GM15510 (cell line): ENCODE data around the gene MFSD6L.

Experiments
- POLR2A ChIP-seq: IDR thresholded peaks from 3 replicates; pipeline ENCODE4 v1.6.1; 2011; ENCODE audit warnings: borderline replicate concordance; ENCODE audit not compliant: insufficient read length; ENCODE audit errors: extremely low read depth

Gene MFSD6L, protein sequence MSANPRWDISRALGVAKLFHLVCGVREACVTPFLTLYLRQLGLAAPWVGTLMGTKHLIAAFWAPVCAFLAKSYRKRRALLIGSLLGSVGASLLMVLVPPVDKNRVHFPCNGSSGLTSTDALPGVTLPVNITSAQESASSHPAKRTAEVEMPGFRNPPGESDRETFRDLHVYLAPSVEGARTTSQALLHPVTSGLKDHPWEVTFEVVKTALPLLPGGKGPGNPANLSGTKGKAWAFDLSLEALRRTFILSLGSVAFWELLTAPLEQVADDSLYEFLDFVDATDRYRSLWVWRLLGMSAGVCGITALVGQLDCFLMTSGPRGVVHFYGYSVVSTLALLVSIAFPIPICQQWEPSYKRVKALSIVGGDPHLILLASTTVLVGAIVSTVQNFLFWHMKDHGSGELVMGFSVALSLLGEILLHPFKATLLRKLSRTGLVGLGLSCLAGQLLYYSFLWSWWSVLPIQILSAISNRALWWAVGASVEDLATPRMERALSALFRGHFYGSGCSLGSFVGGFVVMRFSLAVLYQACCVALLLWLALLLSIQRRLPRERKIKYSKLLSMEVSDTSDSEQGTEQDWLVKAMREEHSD

DNA sequence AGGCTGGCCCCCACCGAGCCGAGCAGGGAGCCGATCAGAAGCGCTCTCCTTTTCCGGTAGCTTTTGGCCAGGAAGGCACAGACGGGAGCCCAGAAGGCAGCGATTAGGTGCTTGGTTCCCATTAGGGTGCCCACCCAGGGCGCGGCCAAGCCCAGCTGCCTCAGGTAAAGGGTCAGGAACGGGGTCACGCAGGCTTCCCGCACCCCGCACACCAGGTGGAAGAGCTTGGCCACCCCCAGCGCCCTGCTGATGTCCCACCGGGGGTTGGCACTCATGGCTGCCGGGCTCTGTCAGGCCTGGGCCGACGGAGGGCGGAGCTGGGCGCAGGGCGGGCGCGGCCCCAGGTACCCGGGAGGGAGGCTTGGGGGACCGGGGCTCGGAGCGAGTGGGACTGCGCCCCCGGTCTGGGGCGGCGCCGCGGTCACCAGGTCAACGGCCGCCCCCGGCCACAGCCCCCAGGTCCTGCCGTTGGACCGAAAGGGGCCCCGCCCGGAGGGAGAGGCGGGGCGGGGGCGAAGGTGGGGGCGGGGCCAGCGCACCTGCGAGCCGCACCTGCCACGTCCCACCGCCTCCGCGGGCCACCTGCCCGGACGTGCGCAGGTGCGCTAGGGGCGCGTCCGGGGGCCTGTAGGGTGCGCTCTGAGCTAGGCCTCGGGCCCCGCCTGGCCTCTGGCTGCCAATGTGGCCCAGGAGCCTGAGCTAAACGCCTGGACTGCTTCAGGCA is at the start of gene MFSD6L:
TSS of gene MFSD6L (minus strand) at position 520 of the 724 bp plus-strand sequence. CDS start at position 275, 245 bp downstream.
- TF ChIP-seq POLR2A: no peak

DNA sequence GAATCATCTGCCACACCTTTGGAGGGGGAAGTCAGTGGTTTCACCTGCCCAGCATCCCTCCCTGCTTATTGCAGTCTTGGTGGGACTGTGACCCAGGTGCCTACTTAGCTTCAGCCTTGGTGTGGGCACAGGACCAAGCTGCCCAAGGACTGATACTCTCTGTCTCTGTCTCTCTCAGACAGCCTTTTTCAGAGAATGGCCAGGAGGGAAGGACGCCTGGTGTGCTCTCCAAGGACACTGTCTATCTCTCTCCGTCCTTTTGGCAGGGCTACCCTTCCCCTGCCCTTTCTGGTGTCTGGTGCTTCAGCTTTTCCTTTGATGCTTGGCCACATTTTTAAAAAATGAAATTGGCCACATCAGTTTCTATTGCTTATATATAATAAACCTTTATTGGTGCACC is 48.7 kb upstream of the MFSD6L start:
- no peak for TF ChIP-seq POLR2A

DNA sequence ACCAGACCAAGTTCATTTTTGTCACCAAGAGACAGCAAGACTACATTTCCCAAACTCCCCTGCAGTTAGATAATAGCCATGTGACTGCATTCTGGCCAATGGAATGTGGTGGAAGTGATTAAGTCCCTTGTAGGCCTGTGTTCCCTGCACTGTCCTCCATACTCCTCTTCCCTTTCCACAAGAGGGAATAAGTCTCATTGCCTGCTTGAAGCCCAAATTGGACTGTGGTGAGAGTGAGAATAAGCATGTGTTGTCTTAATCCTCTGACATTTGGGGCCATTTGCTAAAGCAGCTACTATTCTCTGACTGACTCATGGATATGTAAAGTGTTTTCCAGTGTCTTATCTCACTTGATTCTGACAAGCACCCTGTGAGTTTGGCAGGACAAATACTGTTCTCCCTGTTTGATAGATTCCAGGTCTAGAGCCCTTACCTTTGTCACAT is 47.6 kb upstream of the MFSD6L start:
- no peak for TF ChIP-seq POLR2A

DNA sequence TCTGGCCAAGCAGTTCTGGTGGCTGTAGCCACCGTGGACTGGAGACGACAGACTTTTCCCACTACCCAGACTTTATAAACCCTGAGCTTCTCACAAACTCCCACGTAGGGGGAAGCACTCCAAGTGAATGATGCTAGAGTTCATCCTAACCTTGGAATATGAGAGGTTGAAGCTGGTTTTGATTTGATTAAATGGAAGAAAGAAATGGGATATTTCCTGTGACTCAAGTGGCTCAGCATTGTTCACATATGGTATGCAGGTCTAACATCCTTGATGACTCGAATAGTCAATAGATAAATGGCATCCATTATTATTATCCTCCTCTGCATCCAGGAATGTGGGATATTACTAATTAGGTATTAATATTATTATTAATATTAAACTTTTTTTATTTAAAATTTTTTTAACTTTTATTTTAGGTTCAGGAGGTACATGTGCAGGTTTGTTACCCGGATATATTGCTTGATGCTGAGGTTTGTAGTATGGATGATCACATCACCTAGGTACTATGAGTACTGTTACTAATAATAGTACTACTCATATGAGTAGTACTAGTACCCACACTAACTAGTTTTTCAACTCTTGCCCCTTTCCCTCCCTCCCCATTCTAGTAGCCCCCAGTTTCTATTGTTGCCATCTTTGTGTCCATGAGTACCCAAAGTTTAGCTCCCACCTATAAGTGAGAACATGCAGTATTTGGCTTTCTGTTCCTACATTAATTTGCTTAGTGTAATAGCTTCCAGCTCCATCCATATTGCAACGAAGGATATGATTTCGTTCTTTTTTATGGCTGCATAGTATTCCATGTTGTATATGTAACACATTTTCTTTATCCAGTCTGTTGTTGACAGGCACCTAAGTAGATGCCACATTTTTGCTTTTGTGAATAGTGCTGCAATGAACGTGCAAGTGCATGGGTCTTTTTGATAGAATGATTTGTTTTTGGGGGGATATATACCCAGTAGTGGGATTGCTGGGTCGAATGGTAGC is 45.4 kb upstream of the MFSD6L start:
- TF ChIP-seq POLR2A: no peak

DNA sequence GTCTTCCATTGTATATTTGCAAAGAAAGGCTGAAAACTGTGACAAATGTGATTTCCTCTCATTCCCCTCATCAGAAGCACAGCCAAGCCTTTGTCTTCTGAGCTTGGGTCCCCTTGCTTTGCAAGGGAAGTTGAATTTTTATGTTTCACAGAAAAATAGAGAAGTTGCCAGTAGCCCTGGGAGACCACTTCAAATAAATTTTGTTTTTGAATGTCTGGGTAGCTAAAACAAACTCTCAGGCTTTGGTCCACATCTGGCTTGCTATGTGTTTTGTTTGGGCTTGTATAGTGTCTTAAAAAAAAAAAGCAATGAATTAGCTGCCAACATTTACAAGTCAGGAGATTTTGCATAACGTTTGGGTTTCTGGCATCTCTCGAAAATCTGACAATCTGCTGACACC is 44.2 kb upstream of the MFSD6L start:
- no peak for TF ChIP-seq POLR2A

DNA sequence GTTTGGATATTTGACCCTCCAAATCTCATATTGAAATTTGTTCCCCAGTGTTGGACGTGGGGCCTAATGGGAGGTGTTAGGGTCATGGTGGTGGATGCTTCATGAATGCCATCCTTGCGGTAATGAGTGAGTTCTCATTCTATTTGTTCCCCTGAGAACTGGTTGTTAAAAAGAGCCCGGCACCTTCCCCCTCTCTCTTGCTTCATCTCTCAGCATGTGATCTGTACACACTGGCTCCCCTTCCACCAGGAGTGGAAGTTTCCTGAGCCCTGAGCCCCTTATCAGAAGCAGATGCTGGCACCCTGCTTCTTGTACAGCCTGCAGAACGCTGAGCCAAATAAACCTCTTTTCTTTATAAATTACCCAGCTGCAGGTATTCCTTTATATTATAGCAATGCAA is 42.7 kb upstream of the MFSD6L start:
- TF ChIP-seq POLR2A: no peak

DNA sequence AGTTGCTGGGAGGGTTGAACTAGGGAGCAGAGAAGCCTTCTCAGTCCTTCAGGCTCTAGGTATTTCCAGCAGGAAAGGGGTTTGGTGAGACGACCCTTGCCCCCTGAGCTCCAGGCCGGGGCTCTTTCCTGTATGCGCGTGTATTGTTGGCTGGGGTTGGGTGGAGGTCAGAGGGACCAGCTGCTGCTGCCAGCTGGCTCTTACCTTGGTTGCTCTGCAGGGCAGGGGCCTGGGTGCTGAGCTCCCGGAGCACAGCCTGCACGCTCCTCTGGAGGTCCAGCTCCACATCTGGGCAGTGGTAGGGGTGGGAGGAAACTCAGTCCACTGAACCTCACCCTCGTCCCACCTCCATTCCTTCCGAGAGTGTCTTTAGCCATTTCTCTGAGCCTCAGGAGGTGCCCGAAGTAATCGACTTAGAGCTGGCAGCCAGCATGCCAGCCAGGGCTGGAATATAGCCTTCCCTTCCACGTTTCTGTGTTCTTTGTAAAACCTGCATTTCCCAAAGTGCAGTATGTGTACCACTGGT is 40.3 kb upstream of the MFSD6L start:
- TF ChIP-seq POLR2A: no peak

DNA sequence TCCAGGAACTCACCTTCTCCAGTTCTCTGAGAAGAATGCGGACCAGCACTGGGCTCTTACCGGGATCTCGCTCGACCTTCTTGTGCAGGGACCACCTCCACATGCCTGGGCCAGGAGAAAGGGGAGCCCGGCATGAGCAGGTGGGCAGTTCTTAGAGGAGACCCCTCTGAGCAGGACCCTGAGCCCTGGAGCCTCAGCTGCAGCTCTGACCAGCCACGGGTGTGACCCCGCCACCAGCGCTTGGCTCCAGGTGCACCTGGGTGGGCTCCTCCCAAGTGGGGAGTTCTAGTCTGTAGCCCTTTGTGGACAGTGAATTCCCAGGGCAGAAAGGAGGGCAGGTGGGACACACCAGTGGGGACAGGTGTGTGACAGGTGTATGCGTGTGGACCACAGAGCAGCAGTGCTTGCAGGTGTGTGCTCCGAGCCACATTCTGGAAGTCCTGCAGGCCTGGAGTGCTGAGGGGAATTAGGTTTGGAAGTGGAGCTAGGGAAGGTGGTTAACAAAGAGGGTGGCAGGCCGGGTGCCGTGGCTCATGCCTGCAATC is 39.5 kb upstream of the MFSD6L start:
- no peak for TF ChIP-seq POLR2A

DNA sequence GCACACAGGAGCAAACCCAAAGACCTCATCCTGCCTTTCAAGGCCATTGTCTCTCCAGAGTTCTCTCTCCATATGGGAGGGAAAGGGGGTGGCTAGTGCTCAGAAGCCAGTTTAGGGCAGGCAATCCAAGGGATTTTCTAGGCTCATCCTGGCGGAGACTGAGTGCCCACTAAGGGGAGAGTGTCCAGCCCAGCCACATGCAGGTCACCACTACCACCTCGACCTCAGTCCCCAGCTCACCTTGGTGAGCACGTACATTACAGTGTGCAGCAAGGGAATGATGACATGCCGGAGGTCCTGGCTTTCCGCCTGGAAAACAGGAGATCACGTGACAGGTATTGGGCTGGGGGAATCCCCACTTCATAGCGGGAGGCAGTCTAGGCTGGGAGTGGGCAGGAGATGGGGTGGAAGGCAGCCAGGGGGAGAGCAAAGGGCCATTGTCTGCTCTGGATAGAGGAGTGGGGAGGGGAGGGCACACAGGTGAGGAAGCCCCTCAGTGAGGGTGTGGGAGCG is 38.5 kb upstream of the MFSD6L start:
- TF ChIP-seq POLR2A: no peak

DNA sequence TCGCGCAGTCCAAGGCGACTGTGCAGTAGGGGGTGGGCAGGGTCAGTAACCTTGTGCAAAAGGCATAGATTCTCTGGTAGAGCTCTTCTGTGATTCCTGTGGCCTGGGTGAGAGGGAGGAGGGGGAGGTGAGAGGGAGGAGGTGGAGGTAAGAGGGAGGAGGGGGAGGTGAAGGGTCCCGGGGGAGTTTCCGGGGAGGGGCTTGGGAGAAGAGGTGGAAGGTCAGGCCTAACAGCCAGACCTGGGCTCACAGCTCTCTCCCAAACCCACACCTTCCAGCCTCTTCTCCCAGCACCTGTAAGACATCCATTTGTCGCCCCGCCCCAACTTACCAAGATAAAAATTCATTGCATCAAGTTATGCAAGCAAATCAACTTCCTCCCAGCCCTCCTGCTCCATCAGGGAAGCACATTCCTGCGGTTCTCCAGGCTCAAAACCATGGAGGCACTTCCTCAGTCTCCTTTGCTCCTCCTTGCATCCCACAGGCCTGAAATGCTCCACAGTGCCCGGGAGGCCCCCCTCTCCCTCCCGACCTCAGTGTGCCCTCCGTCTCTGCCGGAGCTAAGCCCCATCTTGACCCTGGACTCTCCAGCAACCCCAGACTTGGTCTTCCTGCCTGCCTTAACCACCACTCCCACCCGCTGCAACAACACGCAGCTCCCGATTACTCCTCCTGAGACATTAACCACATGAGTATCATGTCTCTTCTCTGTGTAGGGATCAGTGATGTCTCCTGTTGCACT is 37.8 kb upstream of the MFSD6L start:
- no peak for TF ChIP-seq POLR2A

DNA sequence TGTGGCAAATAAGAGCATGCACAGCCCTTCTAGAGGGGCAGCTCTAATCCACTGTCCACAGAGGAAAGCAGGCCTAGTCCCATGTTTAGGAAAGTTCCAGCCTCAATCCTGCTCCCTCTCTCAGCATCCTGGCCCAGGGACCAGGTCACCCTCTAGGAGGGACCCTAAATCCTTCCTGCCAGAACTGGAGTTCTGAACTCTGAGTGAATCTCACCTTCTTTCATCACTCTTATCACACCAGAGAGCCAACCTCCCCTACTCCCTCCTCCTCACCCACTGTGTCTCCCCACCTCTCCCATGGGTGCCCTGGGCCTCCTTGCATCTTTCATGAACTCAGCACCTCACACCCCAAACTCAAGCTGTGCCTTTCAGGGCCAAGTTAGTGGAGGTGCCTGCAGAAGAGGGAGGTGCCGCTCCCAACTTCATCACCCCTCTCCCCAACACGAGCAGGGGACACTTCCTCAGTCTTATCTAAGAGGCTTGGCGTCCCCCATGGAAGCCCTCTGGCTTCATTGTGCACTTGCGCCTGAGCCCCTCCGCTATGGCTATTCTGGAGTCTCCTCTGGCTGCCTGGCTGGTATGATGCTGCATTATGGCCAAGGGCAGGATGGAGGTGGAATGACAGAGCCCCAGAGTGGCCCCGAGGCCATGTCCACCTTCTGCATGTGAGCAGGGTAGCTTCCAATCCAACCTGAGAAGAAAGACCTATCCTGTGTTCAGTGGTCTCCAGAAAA is 36.6 kb upstream of the MFSD6L start:
- TF ChIP-seq POLR2A: no peak

DNA sequence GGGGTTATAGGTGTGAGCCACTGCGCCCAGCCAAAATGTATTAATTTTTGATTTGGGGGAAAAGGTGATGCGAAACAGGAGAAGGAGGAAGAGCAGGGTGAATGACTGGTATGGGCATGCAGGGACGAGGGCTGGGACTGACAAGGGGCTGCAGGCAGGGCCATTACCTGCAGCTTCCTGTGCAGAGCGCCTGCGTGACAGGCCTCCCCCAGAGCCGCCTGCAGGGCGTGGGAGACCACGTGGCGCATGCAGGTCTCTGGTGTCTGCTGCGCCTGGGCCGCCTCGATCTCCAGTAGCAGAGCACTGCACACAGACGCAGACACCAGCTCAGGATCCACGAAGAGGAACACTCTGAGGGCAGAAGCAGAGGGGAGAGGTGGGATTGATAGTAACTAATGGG is 35.9 kb upstream of the MFSD6L start:
- no peak for TF ChIP-seq POLR2A

DNA sequence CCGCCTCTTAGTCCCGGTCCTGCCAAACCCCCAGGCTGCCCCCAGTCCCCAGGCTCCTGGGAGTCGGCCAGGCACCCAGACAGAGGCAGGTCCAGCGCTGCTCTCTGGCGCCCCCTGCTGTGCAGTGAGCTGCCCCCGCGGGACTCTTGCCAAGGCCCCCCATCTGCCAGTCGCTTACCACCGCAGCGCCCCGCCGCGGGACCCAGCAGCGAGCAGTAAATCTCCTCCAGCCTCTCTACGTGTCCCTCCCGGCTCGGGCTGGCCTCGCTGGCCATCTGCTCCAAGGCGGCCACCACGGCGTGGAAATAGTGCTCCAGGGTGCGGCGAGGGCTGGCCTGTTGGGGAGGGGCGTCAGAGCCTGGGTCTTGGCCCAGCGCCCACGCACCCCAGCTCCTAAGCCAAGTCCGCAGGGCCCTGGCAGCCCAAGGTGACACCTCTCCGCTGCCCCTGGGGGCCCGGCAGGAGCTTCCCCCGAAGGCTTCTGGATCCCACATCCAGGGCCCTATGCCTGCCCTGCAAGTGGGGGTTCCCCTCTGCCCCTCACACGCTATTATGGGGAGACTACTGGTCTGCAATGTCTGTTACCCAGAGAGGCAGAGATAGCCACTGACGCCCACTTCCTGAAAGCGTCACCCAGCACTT is 33.7 kb upstream of the MFSD6L start:
- TF ChIP-seq POLR2A: no peak
